Neural progenitor cell (in vitro differentiated cells): ENCODE measurements around the gene TP63.

ENCODE experiments used
- EZH2phosphoT487 ChIP-seq: fragments of 200-600 bp; sonication (generic); IDR thresholded peaks from 2 replicates; pipeline ENCODE4 v1.6.1; 2017; ENCODE audit warnings: antibody characterized with exemption
- TF ChIP-seq, protein P1 (sequence below): fragments of 200-600 bp; sonication (generic); IDR thresholded peaks from 2 replicates; pipeline ENCODE4 v1.5.1; 2017; ENCODE audit warnings: antibody characterized with exemption, mild to moderate bottlenecking

DNA sequence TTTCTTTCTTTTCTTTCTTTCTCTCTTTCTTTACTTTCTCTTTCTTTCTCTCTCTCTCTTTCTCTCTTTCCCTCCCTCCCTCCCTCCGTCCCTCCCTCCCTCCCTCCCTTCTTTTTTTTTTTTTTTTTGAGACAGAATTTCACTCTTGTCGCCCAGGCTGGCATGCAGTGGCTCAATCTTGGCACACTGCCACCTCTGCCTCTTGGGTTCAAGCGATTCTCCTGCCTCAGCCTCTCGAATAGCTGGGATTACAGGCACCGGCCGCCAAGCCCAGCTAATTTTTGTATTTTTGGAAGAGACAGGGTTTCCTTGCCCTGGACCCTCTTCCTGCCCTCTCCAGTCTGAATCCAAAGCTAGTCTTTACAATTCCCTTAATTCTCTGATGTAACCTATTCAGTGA, 102.9 kb downstream of the TP63 start:
- TF ChIP-seq, protein P1, sequence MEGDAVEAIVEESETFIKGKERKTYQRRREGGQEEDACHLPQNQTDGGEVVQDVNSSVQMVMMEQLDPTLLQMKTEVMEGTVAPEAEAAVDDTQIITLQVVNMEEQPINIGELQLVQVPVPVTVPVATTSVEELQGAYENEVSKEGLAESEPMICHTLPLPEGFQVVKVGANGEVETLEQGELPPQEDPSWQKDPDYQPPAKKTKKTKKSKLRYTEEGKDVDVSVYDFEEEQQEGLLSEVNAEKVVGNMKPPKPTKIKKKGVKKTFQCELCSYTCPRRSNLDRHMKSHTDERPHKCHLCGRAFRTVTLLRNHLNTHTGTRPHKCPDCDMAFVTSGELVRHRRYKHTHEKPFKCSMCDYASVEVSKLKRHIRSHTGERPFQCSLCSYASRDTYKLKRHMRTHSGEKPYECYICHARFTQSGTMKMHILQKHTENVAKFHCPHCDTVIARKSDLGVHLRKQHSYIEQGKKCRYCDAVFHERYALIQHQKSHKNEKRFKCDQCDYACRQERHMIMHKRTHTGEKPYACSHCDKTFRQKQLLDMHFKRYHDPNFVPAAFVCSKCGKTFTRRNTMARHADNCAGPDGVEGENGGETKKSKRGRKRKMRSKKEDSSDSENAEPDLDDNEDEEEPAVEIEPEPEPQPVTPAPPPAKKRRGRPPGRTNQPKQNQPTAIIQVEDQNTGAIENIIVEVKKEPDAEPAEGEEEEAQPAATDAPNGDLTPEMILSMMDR: no peak
- no peak for TF ChIP-seq EZH2phosphoT487
